GM23248 (cell line): Measurements from ENCODE around the gene CMBL. TPM values are rescaled to one million over a fixed set of nuclear protein-coding genes. Genes with fewer than 3 reads are reported as not detected.

Experiments
- DNase-seq: peaks from one replicate; pipeline ENCODE4 v3.0.0-alpha.2; 2015
- H2AFZ ChIP-seq: fragments of 200-600 bp; sonication (generic); 2 replicates; pipeline ENCODE4 v1.6.1; 2016; ENCODE audit warnings: antibody characterized with exemption
- H3F3A ChIP-seq: fragments of 200-600 bp; sonication (generic); 2 replicates; pipeline ENCODE4 v1.6.1; 2016; ENCODE audit warnings: mild to moderate bottlenecking, antibody characterized with exemption, mixed run types; ENCODE audit not compliant: insufficient read depth
- H3K27ac ChIP-seq: fragments of 200-600 bp; sonication (generic); 2 replicates; pipeline ENCODE4 v1.5.1; 2016; ENCODE audit warnings: mild to moderate bottlenecking
- H3K27me3 ChIP-seq: fragments of 200-600 bp; sonication (generic); replicated peaks from 2 replicates; pipeline ENCODE4 v1.6.1; 2016; ENCODE audit warnings: mild to moderate bottlenecking; ENCODE audit not compliant: insufficient read depth
- H3K36me3 ChIP-seq: fragments of 200-600 bp; sonication (generic); 2 replicates; pipeline ENCODE4 v1.6.1; 2016; ENCODE audit warnings: low read depth, mild to moderate bottlenecking
- H3K4me1 ChIP-seq: fragments of 200-600 bp; sonication (generic); 2 replicates; pipeline ENCODE4 v1.6.1; 2016; ENCODE audit warnings: mild to moderate bottlenecking; ENCODE audit not compliant: insufficient read depth
- H3K4me2 ChIP-seq: fragments of 200-600 bp; sonication (generic); one replicate; pipeline ENCODE4 v1.6.1; 2016; ENCODE audit warnings: mild to moderate bottlenecking; ENCODE audit not compliant: unreplicated experiment
- H3K4me3 ChIP-seq: fragments of 200-600 bp; sonication (generic); 2 replicates; pipeline ENCODE4 v1.5.1; 2016; ENCODE audit warnings: mild to moderate bottlenecking
- H3K79me2 ChIP-seq: fragments of 200-600 bp; sonication (generic); 2 replicates; pipeline ENCODE4 v1.6.1; 2016; ENCODE audit warnings: mild to moderate bottlenecking; ENCODE audit not compliant: insufficient read depth
- H3K9ac ChIP-seq: fragments of 200-600 bp; sonication (generic); 2 replicates; pipeline ENCODE4 v1.6.1; 2016; ENCODE audit warnings: mild to moderate bottlenecking
- H3K9me2 ChIP-seq: fragments of 200-600 bp; sonication (generic); 2 replicates; pipeline ENCODE4 v1.6.1; 2016; ENCODE audit warnings: mixed run types, mild to moderate bottlenecking, moderate library complexity; ENCODE audit not compliant: insufficient read depth
- H3K9me3 ChIP-seq: fragments of 200-600 bp; sonication (generic); one replicate; pipeline ENCODE4 v1.6.1; 2017; ENCODE audit warnings: low read depth
- H4K20me1 ChIP-seq: fragments of 200-600 bp; sonication (generic); 2 replicates; pipeline ENCODE4 v1.6.0; 2016; ENCODE audit not compliant: insufficient read depth
- EZH2 ChIP-seq: fragments of 200-600 bp; sonication (generic); IDR thresholded peaks from 2 replicates; pipeline ENCODE4 v1.6.1; 2018; ENCODE audit warnings: antibody characterized with exemption, mild to moderate bottlenecking; ENCODE audit not compliant: insufficient read depth, poor library complexity, severe bottlenecking
- EZH2phosphoT487 ChIP-seq: fragments of 200-600 bp; sonication (generic); IDR thresholded peaks from 2 replicates; pipeline ENCODE4 v1.6.1; 2018; ENCODE audit warnings: antibody characterized with exemption, moderate library complexity, mild to moderate bottlenecking, low read depth; ENCODE audit not compliant: insufficient read depth
- WGBS, 2 experiments: methylation state at CpG; one replicate each; pipeline ENCODE4 v1.1.6; 2015 to 2017; ENCODE audit warnings: low lambda C conversion rate in 2 of 2, low coverage in 1 of 2; ENCODE audit errors: missing lambda C conversion rate in 2 of 2; 5-methylcytosine and 5-hydroxymethylcytosine counted together
- in situ Hi-C: fragments of 300-500 bp; cut with MboI; formaldehyde crosslinking; loops from 2 replicates; pipeline ENCODE4 v1.15.0; 2020
- polyA plus RNA-seq: library from polyadenylated mRNA; unstranded; fragments of >200 nt; fragmentation: Nextera tagmentation; extraction: Ambion mirVana; gene quantifications from 2 replicates; pipeline ENCODE4 v1.2.1, GENCODE V29; 2016
- total RNA-seq: library from RNA; depleted of rRNA; stranded (reverse); fragments of >200 nt; shearing (Covaris generic); gene quantifications from 2 replicates; pipeline ENCODE4 v1.2.3, GENCODE V29; 2014

The CMBL gene
- total and polyA plus RNA-seq, 2 experiments from 2014 or later: 4.0 to 14.6 TPM

- H3K79me2 ChIP-seq: no peaks in the 10 kb centered on the region
- H3K36me3 ChIP-seq: no peaks in the 10 kb centered on the region
- H3K9me3 ChIP-seq: no peaks in the 10 kb centered on the region
- H3K4me1 ChIP-seq: peaks cover 12% of the 10 kb centered on the region
- no peak overlapping the region for H3K9ac ChIP-seq
- no peaks in the 10 kb centered on the region for H4K20me1 ChIP-seq
- H3K4me3 ChIP-seq: no peak overlapping the region
- DNase-seq: no peak
- H3K27me3 ChIP-seq: no peaks in the 10 kb centered on the region
- 95 to 98% methylated on average over 14 of the region's 14 CpGs for WGBS, 2 experiments
- TF ChIP-seq EZH2: no peak
- TF ChIP-seq EZH2phosphoT487: no peak
- no peak overlapping the region for H3K27ac ChIP-seq
- H3K9me2 ChIP-seq: no peaks in the 10 kb centered on the region
- H2AFZ ChIP-seq: no peak overlapping the region
- in situ Hi-C loops: no loop called here
- no peak overlapping the region for H3K4me2 ChIP-seq
- peaks cover 16% of the 10 kb centered on the region for H3F3A ChIP-seq
Measured at GRCh38 chr5:10335711-10336470, 28.2 kb upstream of the CMBL start.

- Histone ChIP-seq H2AFZ (no peak overlapping the region), H3K4me2 (no peak overlapping the region), H3K9me2 (no peaks in the 10 kb centered on the region), H3K27ac (no peak overlapping the region), H3K9me3 (no peaks in the 10 kb centered on the region), H3K4me3 (no peak overlapping the region), H3K27me3 (no peaks in the 10 kb centered on the region), H4K20me1 (no peaks in the 10 kb centered on the region), H3K79me2 (no peaks in the 10 kb centered on the region), H3K36me3 (no peaks in the 10 kb centered on the region), H3K9ac (no peak overlapping the region), H3K4me1 (peaks cover 22% of the 10 kb centered on the region), H3F3A (peaks cover 26% of the 10 kb centered on the region)
- no peak for DNase-seq
- in situ Hi-C loops: no loop called here
- TF ChIP-seq EZH2phosphoT487: no peak
- TF ChIP-seq EZH2: no peak
- WGBS, 2 experiments: 94 to 95% methylated on average over 5 of the region's 5 CpGs
Measured at GRCh38 chr5:10334831-10335230, 27.1 kb upstream of the CMBL start.

GRCh38 chr5:10333154-10334006, 25.7 kb upstream of the CMBL start:
- DNase-seq: peak; percentile 71
- in situ Hi-C loops: no loop called here
- Histone ChIP-seq H2AFZ (peak overlapping the region; percentile 87), H3K27me3 (no peaks in the 10 kb centered on the region), H3K4me3 (peak overlapping the region; percentile 69), H3F3A (peaks cover 38% of the 10 kb centered on the region), H3K4me2 (peak overlapping the region; percentile 74), H3K36me3 (no peaks in the 10 kb centered on the region), H3K9me2 (no peaks in the 10 kb centered on the region), H3K27ac (no peak overlapping the region), H3K4me1 (peaks cover 35% of the 10 kb centered on the region), H3K79me2 (no peaks in the 10 kb centered on the region), H3K9ac (peak overlapping the region; percentile 55), H3K9me3 (no peaks in the 10 kb centered on the region), H4K20me1 (no peaks in the 10 kb centered on the region)
- TF ChIP-seq EZH2phosphoT487 (no peak), EZH2 (no peak)
- 11 to 12% methylated on average over 67 to 81 of the region's 81 CpGs for WGBS, 2 experiments

GRCh38 chr5:10332301-10332700, 24.6 kb upstream of the CMBL start:
- WGBS, 2 experiments: 84% methylated on average over 5 of the region's 5 CpGs
- Histone ChIP-seq H3K36me3 (no peaks in the 10 kb centered on the region), H3K4me1 (peaks cover 35% of the 10 kb centered on the region), H3F3A (peaks cover 38% of the 10 kb centered on the region), H3K27ac (no peak overlapping the region), H3K9ac (no peak overlapping the region), H3K4me2 (no peak overlapping the region), H3K27me3 (no peaks in the 10 kb centered on the region), H3K9me3 (no peaks in the 10 kb centered on the region), H2AFZ (no peak overlapping the region), H3K4me3 (no peak overlapping the region), H3K9me2 (no peaks in the 10 kb centered on the region), H3K79me2 (no peaks in the 10 kb centered on the region), H4K20me1 (no peaks in the 10 kb centered on the region)
- TF ChIP-seq EZH2 (no peak), EZH2phosphoT487 (no peak)
- DNase-seq: no peak
- in situ Hi-C loops: no loop called here
